Activated B cell treated with CpG ODN at 0.5 μM for 24 hours (primary cell): ENCODE measurements around the gene WNT16. TPM values are rescaled to one million over a fixed set of nuclear protein-coding genes. Genes with fewer than 3 reads are reported as not detected.
"Not testable (repeated sequence)": the region's sequence is repeated elsewhere in the genome, so short reads cannot be mapped to it uniquely, and the experiment has no call there.

ENCODE experiments used
- ATAC-seq: fragments of 200-7000 bp; cut with Tn5 transposase; one replicate; pipeline ENCODE4 v1.10.0; 2021; ENCODE audit warnings: low read depth, mild to moderate bottlenecking, moderate library complexity
- CTCF ChIA-PET: fragments of 350-600 bp; sonication (Branson Sonifier 250); formaldehyde crosslinking; loops from one replicate; lab custom pipeline; 2021; ENCODE audit warnings: antibody characterized with exemption; lab: Charles Lee
- POLR2A ChIA-PET: fragments of 350-600 bp; sonication (Branson Sonifier 250); formaldehyde crosslinking; loops from one replicate; lab custom pipeline; 2021; ENCODE audit warnings: antibody characterized with exemption; lab: Charles Lee
- DNase-seq: peaks from one replicate; pipeline ENCODE4 v3.0.0; 2022
- H3K27ac Mint-ChIP-seq: one replicate; pipeline ENCODE4 v1.8.0; 2020; ENCODE audit warnings: mixed read lengths
- H3K27me3 Mint-ChIP-seq: one replicate; pipeline ENCODE4 v1.8.0; 2021; ENCODE audit warnings: mixed read lengths
- H3K36me3 Mint-ChIP-seq: one replicate; pipeline ENCODE4 v1.8.0; 2021; ENCODE audit warnings: low read depth, mixed read lengths
- H3K4me1 Mint-ChIP-seq: one replicate; pipeline ENCODE4 v1.8.0; 2021; ENCODE audit warnings: mixed read lengths
- H3K4me3 Mint-ChIP-seq: one replicate; pipeline ENCODE4 v1.8.0; 2020; ENCODE audit warnings: mild to moderate bottlenecking, mixed read lengths
- H3K9me3 Mint-ChIP-seq: one replicate; pipeline ENCODE4 v1.8.0; 2020; ENCODE audit warnings: mixed read lengths
- CTCF ChIP-seq: fragments of 200-600 bp; IDR thresholded peaks from one replicate; pipeline ENCODE4 v1.8.0; 2022; ENCODE audit warnings: antibody characterized with exemption, mild to moderate bottlenecking
- intact Hi-C: fragments of 100-400 bp; cut with micrococcal nuclease; formaldehyde crosslinking; loops from one replicate; pipeline ENCODE4 v1.15.1; 2024
- total RNA-seq: library from RNA; stranded (reverse); gene quantifications from 2 replicates; pipeline ENCODE4 v1.2.3, GENCODE V29; 2022

The WNT16 gene
- total RNA-seq, 1 donor from 2014 or later: 4.9 TPM

GRCh38 chr7:121282129-121282528 is 46.7 kb upstream of the WNT16 start:
- TF ChIP-seq CTCF: no peak
- POLR2A ChIA-PET: no interaction called here
- H3K36me3 Mint-ChIP-seq: peaks cover 52% of the 10 kb centered on the region
- H3K27me3 Mint-ChIP-seq: no peaks in the 10 kb centered on the region
- peaks cover 49% of the 10 kb centered on the region for H3K4me1 Mint-ChIP-seq
- CTCF ChIA-PET: no interaction called here
- H3K27ac Mint-ChIP-seq: no peak overlapping the region
- peaks cover 29% of the 10 kb centered on the region for H3K9me3 Mint-ChIP-seq
- ATAC-seq: no peak
- H3K4me3 Mint-ChIP-seq: no peak overlapping the region
- intact Hi-C loops: loop anchor here (5.0 kb wide), 1 partner anchor 40 kb away; no protein-coding TSS in a partner anchor
- DNase-seq: no peak

- ATAC-seq (no peak), DNase-seq (no peak)
- H3K9me3 Mint-ChIP-seq: peaks cover 37% of the 10 kb centered on the region
- H3K4me3 Mint-ChIP-seq: no peak overlapping the region
- POLR2A ChIA-PET: no interaction called here
- H3K27ac Mint-ChIP-seq: no peak overlapping the region
- intact Hi-C loops: no loop called here
- CTCF ChIA-PET: no interaction called here
- TF ChIP-seq CTCF: no peak
- H3K27me3 Mint-ChIP-seq: no peaks in the 10 kb centered on the region
- peaks cover 26% of the 10 kb centered on the region for H3K4me1 Mint-ChIP-seq
- H3K36me3 Mint-ChIP-seq: peaks cover 42% of the 10 kb centered on the region
Measured at GRCh38 chr7:121285066-121285667, 43.6 kb upstream of the WNT16 start.

- ATAC-seq (no peak), DNase-seq (no peak)
- ChIA-PET POLR2A (no interaction called here), CTCF (no interaction called here)
- intact Hi-C loops: loop anchor here (2.0 kb wide), 2 partner anchors 17 to 27 kb away; no protein-coding TSS in a partner anchor
- Mint-ChIP-seq H3K4me1 (peaks cover 22% of the 10 kb centered on the region), H3K27me3 (no peaks in the 10 kb centered on the region), H3K4me3 (no peak overlapping the region), H3K27ac (peak overlapping the region; percentile 89), H3K9me3 (peaks cover 37% of the 10 kb centered on the region), H3K36me3 (peaks cover 44% of the 10 kb centered on the region)
- no peak for TF ChIP-seq CTCF
Measured at GRCh38 chr7:121286186-121286585, 42.6 kb upstream of the WNT16 start.

GRCh38 chr7:121286742-121287734 is 41.8 kb upstream of the WNT16 start:
- peaks cover 37% of the 10 kb centered on the region for H3K9me3 Mint-ChIP-seq
- intact Hi-C loops: loop anchor here (1.0 to 2.0 kb wide), 3 partner anchors 16 to 107 kb away; no protein-coding TSS in a partner anchor
- H3K4me1 Mint-ChIP-seq: peaks cover 27% of the 10 kb centered on the region
- ChIA-PET POLR2A (no interaction called here), CTCF (no interaction called here)
- H3K4me3 Mint-ChIP-seq: peak overlapping the region; percentile 41
- ATAC-seq (peak; percentile 87), DNase-seq (no peak)
- H3K36me3 Mint-ChIP-seq: peaks cover 44% of the 10 kb centered on the region
- H3K27ac Mint-ChIP-seq: peak overlapping the region; percentile 89
- TF ChIP-seq CTCF: no peak
- no peaks in the 10 kb centered on the region for H3K27me3 Mint-ChIP-seq

GRCh38 chr7:121288894-121289293 is 39.9 kb upstream of the WNT16 start:
- Mint-ChIP-seq H3K27me3 (no peaks in the 10 kb centered on the region), H3K9me3 (peaks cover 35% of the 10 kb centered on the region), H3K27ac (no peak overlapping the region), H3K4me1 (peaks cover 30% of the 10 kb centered on the region), H3K4me3 (no peak overlapping the region), H3K36me3 (peaks cover 52% of the 10 kb centered on the region)
- CTCF ChIA-PET: no interaction called here
- no peak for TF ChIP-seq CTCF
- DNase-seq (no peak), ATAC-seq (no peak)
- intact Hi-C loops: no loop called here
- POLR2A ChIA-PET: interaction anchor here (0.7 kb wide), 1 partner anchor 42 kb away, joined by 4 read pairs; no protein-coding TSS in a partner anchor

GRCh38 chr7:121289930-121290329 is 38.9 kb upstream of the WNT16 start:
- DNase-seq, POLR2A ChIA-PET, H3K27ac Mint-ChIP-seq, H3K4me3 Mint-ChIP-seq, intact Hi-C loops, ATAC-seq, H3K27me3 Mint-ChIP-seq, CTCF ChIA-PET: not testable (repeated sequence)
- Mint-ChIP-seq H3K9me3 (peaks cover 29% of the 10 kb centered on the region), H3K36me3 (peaks cover 43% of the 10 kb centered on the region), H3K4me1 (peaks cover 28% of the 10 kb centered on the region)
